HG02642 (cell line): ENCODE measurements around the gene DDX55.

Source experiments
- ATAC-seq: cut with Tn5 transposase; IDR thresholded peaks from one replicate; pipeline ENCODE4 v1.9.1; 2021; ENCODE audit warnings: mild to moderate bottlenecking; ENCODE audit not compliant: unreplicated experiment, poor library complexity

Gene DDX55

DNA sequence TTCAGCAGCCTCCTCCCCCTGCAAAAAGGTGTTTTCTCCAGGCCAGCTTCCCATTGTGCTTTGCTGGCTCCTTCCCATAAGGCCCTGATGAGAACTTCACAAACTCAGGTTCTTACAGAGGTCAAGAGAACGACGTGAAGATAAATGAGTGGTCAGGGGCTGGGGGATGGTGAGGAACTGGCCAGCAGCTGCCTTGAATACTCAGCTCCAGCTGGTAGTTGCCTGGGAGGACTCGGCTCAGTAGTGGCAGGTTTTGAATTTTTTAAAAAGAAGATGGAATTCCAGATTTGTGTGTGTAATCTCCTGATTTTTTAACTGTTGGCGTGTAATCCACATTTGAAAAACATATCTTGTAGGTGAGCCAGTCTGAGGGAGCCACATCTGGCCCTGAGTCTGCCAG lies 5.9 kb downstream of the DDX55 start:
- no peak for ATAC-seq

GRCh38 chr12:123608182-123608581 lies 6.3 kb downstream of the DDX55 start:
- no peak for ATAC-seq

DNA sequence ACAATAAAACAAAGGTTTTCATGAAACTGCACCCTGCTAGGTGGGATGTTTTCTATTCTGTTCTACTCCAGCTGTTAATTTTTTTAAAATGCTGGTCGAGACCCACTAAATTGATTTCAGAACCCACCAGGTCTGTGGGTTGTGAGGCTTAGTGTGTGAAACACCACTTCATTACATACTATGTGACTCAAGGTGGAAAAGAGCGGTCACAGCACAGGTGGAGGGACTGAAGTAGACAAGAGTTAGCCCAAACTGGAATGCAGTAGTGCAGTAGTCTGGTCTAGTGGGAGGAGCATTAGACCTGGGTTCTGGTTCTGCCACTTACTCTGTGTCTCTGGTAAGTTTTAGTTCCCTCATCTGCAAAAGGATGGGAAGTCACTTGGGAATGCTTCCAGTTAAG lies 12.2 kb downstream of the DDX55 start:
- ATAC-seq, result no peak

- ATAC-seq, result no peak
Measured at GRCh38 chr12:123614531-123614930, 12.6 kb downstream of the DDX55 start.

DNA sequence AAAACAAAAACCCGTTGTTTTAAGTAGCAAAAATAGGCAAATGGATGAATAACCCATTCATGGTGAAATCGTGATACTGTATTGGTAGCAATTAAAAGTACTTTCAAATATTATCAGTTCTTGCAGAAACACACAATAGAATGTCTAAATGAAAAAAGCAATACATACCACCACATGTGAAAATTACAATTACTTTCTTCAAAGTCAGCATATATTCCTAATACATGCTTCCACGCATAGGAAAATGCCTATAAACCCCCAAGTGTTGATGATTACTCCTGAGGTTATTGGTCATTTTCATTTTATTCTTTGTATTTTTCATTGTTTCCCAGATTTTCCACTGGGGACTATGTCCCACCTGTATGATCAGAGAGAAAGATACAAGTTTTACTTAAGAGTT lies 15.2 kb downstream of the DDX55 start:
- no peak for ATAC-seq

- no peak for ATAC-seq
Measured at GRCh38 chr12:123617580-123617979, 15.7 kb downstream of the DDX55 start.

DNA sequence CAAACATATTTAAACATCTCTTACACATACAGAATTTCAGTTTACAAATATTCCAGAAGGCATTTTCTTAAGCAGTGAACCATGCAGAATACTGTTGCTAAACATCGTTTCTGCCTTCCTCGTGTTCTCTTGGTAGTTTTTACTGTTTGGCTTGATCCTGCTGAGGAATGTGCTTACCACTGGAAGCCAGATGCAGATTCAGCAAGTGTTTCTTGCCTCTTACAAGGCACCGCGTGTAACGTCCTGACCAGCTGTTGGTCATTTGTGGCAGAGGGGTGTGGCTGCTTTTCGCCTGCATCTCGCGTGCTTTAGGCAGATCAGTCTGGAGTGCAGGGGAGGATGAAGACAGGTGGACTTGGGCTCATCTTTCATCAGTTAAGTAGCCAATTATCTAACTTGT lies 19.2 kb downstream of the DDX55 start:
- no peak for ATAC-seq

DNA sequence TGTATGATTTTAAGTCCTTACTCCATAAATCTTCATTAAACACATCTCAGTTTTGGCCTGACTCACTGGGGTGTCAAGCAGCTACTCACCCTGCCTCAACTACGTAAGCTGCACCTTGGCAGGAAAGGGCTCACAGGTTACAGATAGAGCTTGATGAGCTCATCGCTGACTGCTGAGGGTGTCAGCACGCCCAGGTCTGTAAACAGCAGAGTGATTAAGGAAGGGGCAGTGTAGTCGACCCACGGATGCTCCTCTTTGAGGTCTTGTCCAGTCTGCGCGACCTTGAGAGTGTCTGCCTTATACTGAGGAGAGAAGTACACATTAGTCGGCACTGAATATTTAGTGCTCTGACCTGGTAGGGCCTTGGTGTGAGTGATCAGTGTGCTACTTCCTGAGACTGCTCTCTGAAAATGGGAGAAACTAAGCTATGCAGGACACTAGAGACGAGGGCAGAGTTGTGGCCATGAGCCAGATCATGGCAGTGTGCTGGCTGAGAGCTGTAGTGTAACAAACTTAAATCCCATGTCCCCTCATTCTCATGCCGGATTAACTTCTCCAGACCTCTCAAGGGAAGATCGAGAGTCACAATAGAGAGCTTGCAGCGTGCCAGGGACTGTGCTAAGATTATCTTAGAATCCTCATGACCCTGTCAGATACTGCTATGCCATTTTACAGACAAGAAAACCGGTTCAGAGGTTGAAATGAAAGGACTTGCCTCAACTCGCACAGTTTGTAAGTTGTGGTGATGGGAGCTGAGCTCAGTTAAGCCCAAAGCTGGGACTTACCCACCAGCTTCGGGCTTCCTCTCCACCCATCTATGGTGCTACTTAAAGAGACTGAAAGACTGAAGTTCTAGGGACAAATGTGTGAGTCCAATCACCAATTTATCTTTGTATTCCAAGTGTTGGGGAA lies 20.0 kb downstream of the DDX55 start:
- no peak for ATAC-seq

GRCh38 chr12:123633379-123634141 lies 31.7 kb downstream of the DDX55 start, which contains the start of the genes EIF2B1 and GTF2H3:
Gene EIF2B1 (minus strand): TSS chr12:123633686. CDS start chr12:123633557, 129 bp downstream.
Gene GTF2H3 (plus strand): TSS chr12:123633829. CDS start chr12:123633860, 31 bp downstream.
- peak; percentile 97 for ATAC-seq

- no peak for ATAC-seq
Measured at GRCh38 chr12:123634142-123634561, 32.3 kb downstream of the DDX55 start.

DNA sequence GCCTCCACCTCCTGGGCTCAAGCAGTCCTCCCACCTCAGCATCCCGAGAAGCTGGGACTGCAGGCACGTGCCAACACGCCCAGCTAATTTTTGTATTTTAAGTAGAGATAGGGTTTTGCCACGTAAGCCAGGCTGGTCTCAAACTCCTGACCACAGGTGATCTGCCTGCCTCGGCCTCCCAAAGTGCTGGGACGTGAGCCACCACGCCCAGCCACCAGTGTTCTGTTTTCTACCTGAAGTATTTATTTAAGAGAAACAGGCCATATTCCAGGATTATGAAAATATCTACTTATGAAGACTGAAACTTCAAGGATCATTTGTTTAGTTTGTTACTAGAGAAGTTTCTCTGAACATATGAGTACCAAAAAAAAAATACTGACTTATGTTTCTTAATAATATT lies 42.0 kb downstream of the DDX55 start:
- ATAC-seq, result no peak

DNA sequence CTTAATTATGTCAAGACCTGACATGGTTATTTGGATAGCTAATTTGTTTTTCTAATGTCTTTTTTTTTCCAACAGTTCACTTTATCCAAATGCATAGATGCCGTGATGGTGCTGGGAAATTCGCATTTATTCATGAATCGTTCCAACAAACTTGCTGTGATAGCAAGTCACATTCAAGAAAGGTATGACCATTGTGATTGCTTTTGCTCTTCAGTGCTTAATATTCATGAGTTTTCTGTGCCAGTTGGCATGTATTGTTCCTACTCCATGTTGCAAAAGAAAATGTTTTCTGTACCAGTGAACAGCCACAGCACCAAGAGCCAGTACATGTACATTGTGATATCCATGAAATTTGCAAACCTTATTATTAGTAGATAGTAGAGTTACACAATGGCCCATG lies 43.5 kb downstream of the DDX55 start:
- no peak for ATAC-seq

- no peak for ATAC-seq
Measured at GRCh38 chr12:123645878-123646277, 44.0 kb downstream of the DDX55 start.

GRCh38 chr12:123648401-123648800 lies 46.5 kb downstream of the DDX55 start:
- ATAC-seq, result no peak

DNA sequence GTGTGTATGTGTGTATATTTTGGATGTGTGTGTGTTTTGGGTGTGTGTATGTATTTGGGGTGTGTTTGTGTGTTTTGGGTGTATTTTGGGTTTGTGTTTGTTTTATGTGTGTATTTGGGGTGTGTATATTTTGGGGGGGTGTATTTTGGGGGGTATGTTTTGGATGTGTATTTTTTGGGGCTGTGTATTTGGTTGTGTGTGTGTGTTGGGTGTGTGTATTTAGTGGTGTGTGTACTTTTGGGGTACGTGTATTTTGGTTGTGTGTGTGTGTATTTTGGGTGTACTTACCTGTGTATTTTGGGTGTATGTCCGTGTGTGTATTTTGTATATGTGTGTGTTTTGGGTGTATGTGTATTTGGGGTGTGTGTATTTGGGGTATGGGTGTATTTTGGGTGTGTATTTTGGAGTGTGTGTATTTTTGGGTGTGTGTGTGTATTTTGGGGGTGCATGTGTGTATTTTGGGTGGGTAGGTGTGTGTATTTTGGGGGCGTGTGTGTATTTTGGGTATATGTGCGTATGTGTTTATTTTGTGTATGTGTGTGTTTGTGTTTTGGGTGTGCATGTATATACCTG lies 52.3 kb downstream of the DDX55 start:
- ATAC-seq, result no peak

GRCh38 chr12:123655420-123655819 lies 53.5 kb downstream of the DDX55 start:
- ATAC-seq, result peak; percentile 81

GRCh38 chr12:123656392-123656791 lies 54.5 kb downstream of the DDX55 start:
- ATAC-seq, result no peak

DNA sequence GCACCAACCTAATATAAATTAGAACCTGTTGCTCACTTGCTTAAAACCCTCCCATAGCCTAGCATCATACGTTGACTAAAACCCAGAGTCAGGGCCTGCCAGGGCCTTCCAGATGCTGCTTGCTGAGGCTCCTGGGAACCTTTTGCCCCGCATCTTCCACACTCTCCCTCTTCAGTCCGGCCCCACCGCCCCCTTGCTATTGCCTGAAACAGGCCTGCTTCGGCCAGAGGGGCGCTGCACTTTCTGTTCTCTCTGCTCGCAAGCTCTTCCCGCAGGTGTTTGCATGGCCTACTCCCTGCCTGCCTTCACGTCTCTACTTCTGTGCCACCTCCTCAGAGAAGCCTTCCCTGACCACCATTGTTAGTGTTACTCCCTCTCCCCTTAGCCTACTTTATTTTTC lies 55.3 kb downstream of the DDX55 start:
- ATAC-seq, result no peak

GRCh38 chr12:123659996-123660727 lies 58.3 kb downstream of the DDX55 start:
- no peak for ATAC-seq

DNA sequence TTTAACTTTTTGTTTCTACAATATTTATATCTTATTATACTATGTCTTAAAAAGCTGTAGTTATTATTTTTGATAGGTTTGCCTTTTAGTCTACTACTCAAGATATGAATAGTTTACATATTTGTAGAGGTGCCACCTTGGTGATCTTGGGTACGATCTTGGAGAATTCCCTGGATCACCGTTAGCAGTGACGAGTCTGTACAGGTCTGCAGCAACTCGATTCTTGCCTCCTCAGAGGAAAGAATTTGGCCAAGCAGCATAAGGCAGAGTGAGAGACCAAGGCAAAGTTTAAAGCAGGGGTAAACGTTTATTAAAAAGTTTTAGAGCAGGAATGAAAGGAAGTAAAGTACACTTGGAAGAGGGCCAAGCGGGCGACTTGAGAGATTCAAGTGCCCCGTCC lies 65.9 kb downstream of the DDX55 start:
- no peak for ATAC-seq
